ENCODE measurements around the gene SPDL1.

SPDL1 gene

GRCh38 chr5:169629847-169630548 is 46.4 kb downstream of the SPDL1 start:
- no peak for DNase-seq (ENCODE audit: low read depth in 2 of 2, low spot score in 1 of 2)

DNA sequence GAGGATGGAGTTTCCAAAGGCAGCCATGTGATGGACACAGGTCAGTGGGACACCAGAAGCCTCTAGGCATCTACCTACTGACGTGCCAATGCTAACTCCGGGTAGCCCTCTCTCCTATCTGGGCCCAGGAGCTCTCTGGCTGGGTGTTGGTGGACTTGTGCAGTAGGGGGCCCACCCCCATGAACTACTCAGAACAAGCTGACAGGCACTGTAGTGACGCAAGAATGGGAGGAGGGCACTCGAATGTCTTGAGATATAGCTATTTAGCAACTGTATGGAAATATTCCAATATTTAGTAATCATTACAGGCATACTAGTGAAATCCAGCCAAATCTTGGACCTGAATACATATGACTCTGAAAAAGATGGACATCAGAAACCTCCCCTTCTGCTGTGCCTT is 47.8 kb downstream of the SPDL1 start:
- no peak for DNase-seq (ENCODE audit: low read depth in 2 of 2, low spot score in 1 of 2)

DNA sequence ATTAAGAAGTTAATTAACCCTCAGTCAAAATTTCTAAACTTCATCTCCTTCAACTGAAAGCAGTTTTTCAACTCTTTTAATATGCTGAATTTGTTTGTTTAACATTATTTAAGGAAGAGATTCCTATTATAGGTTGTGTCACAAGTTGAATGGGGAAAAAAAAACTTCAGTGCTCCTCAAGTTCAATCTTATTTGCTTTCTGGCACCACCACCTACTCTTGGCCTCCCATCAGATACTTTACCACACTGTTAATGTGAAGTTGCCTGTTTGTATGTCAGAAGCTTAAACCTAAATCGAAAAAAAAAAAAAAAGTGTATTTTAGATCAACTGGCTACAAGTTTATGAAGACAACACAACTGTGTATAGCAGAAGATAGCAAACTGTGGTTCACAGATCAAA is 49.4 kb downstream of the SPDL1 start:
- no peak for DNase-seq (ENCODE audit: low read depth in 2 of 2, low spot score in 1 of 2)

GRCh38 chr5:169634606-169635005 is 51.0 kb downstream of the SPDL1 start:
- DNase-seq (ENCODE audit: low read depth in 2 of 2, low spot score in 1 of 2) = no peak

DNA sequence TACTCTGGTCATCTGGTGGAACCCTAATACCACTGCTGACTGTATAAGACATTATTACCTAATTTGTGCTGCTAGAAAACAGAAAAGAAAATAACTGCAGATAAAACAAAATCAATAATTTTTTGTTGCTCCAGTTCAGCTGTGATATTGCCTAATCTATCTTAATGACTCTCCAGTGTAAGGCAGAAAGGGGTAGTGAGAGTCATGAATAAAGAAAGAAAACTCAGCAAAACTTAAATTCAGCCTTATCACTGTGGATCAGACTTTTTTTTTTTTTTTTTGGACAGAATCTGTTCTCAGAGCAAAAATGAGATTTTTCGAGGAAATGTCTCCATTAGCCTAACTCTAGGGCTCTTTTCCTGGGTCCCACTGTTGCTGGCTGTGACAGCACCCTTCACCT is 52.4 kb downstream of the SPDL1 start:
- no peak for DNase-seq (ENCODE audit: low read depth in 2 of 2, low spot score in 1 of 2)

DNA sequence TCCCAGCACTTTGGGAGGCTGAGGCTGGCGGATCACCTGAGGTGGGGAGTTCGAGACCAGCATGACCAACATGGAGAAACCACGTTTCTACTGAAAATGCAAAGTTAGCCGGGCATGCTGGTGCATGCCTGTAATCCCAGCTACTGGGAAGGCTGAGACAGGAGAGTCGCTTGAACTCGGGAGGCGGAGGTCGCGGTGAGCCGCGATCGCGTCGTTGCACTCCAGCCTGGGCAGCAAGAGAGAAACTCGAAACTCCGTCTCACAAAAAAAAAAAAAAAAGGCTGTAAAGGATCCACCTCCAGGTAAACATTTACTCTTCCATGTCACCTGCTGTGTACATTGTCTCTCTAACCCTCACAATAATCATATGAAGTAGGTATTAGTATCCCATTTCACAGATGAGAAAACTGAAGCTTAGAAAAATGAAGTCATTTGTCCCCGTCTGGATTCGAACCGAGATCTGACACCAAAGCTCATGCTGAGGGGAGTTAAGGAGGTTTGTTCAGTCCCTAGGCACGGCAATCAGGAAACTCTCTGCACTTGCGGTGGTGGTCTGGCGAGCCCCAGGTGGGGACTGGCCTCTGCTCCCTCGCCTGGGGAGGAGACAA is 53.0 kb downstream of the SPDL1 start:
- no peak for DNase-seq (ENCODE audit: low read depth in 2 of 2, low spot score in 1 of 2)

DNA sequence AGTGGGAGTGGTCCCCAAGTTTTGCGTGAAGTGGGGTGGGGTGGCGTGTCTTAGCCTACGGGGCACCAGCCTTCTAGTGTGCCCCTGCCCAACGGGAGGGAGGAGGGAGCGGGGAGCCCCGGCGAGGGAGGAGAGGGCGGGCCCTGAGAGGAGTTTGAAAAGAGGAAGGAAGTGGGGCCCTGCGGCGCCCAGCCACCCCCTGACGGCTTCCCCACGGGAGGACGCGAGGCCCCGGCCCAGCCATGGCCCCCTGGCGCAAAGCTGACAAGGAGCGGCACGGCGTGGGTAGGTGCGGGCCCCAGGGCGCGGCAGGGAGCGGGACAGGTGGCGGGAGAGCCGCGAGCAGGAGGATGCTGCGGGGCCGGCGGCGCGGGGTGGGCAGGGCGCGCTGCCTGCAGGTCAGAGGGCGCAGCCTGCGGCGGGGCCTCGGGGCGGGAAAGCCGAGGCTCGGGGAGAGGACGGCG is 53.5 kb downstream of the SPDL1 start, which contains the start of gene DOCK2:
Gene DOCK2 (plus strand): TSS at position 191 of the 464 bp plus-strand sequence. CDS start 52 bp downstream, at position 243.
- DNase-seq (ENCODE audit: low read depth in 2 of 2, low spot score in 1 of 2) = peak; percentile 27 to 47

DNA sequence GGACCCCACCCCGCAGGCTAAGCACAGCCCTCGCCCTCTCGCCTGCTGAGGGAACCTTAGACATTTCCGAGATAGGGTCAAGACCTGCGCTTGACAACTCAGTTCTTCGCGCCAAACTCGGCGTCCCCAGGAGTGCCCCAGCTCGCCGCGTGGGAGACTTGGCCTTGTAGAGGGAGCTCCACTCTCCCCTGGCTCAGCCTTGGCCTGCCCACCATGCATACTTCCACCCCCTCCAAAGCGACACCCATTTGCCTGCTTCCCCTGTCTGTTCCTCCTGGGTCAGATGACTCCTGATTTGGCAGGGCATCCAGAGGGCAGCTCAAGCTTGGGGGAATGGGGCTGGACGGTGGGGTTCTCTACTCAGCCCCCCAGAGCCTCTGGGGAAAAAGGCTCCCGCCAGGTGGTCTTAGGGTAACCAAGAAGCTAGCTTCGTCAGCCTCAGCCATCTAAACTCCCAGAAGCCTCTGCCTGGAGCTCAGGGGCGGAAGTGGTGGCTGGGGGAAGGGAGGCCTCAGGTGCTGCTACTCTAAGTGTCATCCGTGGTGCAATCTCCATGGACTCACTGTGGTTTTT is 54.1 kb downstream of the SPDL1 start:
- DNase-seq (ENCODE audit: low read depth in 2 of 2, low spot score in 1 of 2) = peak; percentile 42 to 43

DNA sequence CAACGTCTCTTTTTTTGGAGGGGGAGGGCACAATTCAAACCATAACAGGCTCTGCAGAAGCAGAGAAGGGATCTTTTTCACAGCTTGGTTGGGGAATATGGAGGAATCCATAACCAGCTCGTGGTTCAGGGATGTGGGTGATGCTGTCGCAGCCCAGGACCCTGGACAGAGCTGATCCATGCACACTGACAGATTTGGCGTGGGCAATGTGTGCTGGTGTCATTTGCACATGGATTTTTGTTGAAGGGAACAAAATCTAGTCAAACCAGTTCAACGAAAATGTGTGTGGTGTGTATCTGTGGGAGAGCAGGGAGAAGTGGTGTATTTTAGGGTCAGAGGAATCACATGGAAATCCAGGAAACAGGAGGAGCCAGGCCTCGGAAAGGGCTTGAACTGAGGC is 57.7 kb downstream of the SPDL1 start:
- no peak for DNase-seq (ENCODE audit: low read depth in 2 of 2, low spot score in 1 of 2)

DNA sequence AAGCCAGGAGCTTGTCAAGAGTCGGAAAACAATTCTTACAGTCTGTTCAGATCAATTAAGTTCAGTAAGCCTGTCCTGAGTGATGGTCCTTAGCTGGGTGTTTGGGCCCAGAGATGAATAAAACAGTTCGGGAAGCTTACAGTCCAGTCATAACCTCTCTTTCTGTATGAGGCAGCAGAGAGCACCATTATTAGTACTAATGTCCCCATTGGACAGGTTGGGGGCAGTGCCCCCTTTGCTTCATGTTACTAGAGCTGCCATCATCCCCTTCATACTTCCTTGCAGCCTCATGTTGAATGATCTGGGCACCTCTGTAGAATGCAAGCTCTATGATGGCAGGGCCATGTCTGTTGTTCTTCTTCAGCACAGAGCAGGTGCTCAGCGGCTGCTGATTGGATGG is 63.3 kb downstream of the SPDL1 start:
- DNase-seq (ENCODE audit: low read depth in 2 of 2, low spot score in 1 of 2) = no peak

DNA sequence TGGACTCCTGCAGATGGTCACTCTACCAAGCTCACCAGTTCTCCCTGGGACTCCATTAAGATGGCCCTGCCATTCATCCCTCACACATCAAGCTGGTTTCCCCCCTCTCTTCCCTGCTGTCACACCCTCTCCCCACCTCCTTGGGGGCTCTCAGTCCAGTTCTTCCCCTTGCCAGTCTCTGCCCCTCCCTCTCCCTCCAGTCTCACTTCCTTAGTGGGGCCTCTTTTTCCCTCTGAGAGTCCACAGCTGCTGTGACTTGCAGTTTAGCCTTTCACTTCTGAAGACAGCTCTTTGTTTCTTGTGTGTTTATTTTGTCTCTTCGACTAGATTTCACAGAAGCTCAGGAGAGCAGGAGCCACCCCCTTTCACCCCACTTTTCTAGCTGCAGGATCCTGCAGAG is 64.0 kb downstream of the SPDL1 start:
- DNase-seq (ENCODE audit: low read depth in 2 of 2, low spot score in 1 of 2) = no peak

GRCh38 chr5:169648725-169649310 is 65.2 kb downstream of the SPDL1 start:
- no peak for DNase-seq (ENCODE audit: low read depth in 2 of 2, low spot score in 1 of 2)

GRCh38 chr5:169649486-169649885 is 65.9 kb downstream of the SPDL1 start:
- DNase-seq (ENCODE audit: low read depth in 2 of 2, low spot score in 1 of 2) = no peak

DNA sequence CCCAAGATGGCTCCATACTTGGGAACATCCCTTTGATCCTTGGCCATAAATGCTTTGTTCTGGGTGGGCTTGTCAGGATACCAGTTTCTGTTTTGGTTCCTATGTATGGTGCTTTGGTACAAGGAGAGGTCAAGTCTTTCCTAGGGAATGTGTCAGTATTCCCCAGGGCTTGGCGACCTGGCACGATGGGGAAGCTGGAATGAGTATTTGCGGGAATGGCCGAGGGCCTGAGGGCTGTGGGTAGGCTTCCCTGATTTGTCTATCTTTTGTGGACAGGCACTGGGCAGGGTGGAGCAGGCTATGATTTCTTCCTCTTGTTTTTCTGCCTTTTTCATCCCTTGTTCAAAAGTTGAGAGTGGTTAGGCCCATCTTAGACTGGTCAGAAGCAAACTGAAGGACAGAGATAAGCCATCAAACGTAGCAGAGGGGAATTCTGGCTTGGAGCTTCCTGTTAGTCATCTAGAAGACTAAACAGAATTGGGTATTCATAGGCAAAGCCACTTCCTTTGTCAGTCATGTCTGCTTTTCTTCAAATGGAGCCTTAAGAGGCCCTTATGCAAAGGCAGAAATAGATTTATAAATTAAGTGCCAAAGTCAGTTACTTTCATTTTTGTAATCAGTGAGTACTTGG is 67.2 kb downstream of the SPDL1 start:
- DNase-seq (ENCODE audit: low read depth in 2 of 2, low spot score in 1 of 2) = no peak

DNA sequence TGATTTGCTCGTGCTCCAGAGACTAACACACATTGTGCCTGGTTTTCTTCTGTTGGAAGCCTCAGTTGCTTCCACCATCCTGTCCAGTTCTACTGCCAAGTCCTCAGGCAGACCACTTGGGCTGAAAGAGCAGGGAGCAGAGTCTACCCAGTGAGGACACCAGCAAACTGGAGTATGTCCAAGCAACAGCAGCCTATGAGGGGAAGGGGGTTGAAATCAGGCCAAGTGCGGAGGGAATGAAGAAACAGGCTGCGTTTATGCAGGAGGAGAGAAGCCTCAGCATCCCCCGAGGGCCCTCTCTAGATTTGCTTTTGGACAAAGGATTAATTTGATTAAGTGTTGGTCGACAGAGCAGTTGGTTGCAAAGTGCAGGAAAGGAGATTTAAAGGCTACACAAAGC is 68.0 kb downstream of the SPDL1 start:
- DNase-seq (ENCODE audit: low read depth in 2 of 2, low spot score in 1 of 2) = no peak

DNA sequence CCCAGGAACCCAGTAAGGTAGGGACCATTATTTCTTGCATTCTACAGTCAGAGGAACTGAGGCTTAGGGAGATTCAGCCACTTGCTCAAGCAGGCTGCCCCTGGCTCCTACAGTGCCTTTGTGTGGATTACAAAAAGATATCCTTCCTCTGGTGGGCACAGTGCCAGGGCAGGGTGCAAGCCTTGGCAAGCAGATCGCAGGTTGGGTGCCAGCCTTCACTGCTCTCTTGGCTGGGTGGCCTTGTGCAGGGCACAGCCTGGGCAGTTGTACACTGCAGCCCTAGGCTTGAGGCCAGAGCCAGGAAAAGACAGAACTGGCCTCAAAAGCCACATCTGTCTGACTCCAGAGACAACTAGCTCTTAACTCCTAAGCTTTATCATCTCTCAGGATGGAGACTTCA is 68.5 kb downstream of the SPDL1 start:
- DNase-seq (ENCODE audit: low read depth in 2 of 2, low spot score in 1 of 2) = no peak

- DNase-seq (ENCODE audit: low read depth in 2 of 2, low spot score in 1 of 2) = no peak
Observed at GRCh38 chr5:169653091-169653490, 69.5 kb downstream of the SPDL1 start.
